Sigmoid colon (tissue), 7 donors: Measurements from ENCODE around the gene TLR9. TPM values are rescaled to one million over a fixed set of nuclear protein-coding genes. Genes with fewer than 3 reads are reported as not detected.

ENCODE experiments used
- DNase-seq: peaks from one replicate; pipeline ENCODE4 v3.0.0-alpha.2; 2019
- H3K27ac ChIP-seq, 4 donors: fragments of 200-600 bp; sonication (generic); one replicate each; pipeline ENCODE4 v1.5.1; 2016 to 2019; ENCODE audit warnings: mild to moderate bottlenecking in 1 of 4
- H3K27me3 ChIP-seq, 3 donors: fragments of 200-600 bp; sonication (generic); one replicate each; pipeline ENCODE4 v1.5.1; 2019; ENCODE audit warnings: mild to moderate bottlenecking in 1 of 3
- H3K36me3 ChIP-seq, 4 donors: fragments of 200-600 bp; sonication (generic); one replicate each; pipeline ENCODE4 v1.5.1; 2016 to 2019
- H3K4me1 ChIP-seq, 4 donors: fragments of 200-600 bp; sonication (generic); one replicate each; pipeline ENCODE4 v1.5.1; 2017 to 2019
- H3K4me3 ChIP-seq, 4 donors: fragments of 200-600 bp; sonication (generic); one replicate each; pipeline ENCODE4 v1.5.1; 2017 to 2019; ENCODE audit warnings: mild to moderate bottlenecking in 2 of 4, moderate library complexity in 1 of 4
- H3K9me3 ChIP-seq, 4 donors: fragments of 200-600 bp in 3 of 4; sonication (generic) in 3 of 4; one replicate each; pipeline versions ENCODE4 v1.5.1 to v1.6.1; 2013 to 2019
- CTCF ChIP-seq, 4 experiments: fragments of 450-650 bp in 3 of 4; fragments of 200-600 bp in 1 of 4; IDR thresholded peaks; one replicate each; pipeline ENCODE4 v1.5.1; 2016 to 2019; ENCODE audit warnings: antibody characterized with exemption in 4 of 4, mild to moderate bottlenecking in 3 of 4, moderate library complexity in 2 of 4
- EP300 ChIP-seq, 4 donors: sonication (generic); formaldehyde crosslinking; IDR thresholded peaks; one replicate each; pipeline ENCODE4 v1.6.1; 2017; ENCODE audit warnings: antibody characterized with exemption in 4 of 4
- POLR2A ChIP-seq, 2 donors: fragments of 450-650 bp; IDR thresholded peaks; one replicate each; pipeline ENCODE4 v1.6.1; 2016; ENCODE audit warnings: antibody characterized with exemption in 2 of 2, mild to moderate bottlenecking in 2 of 2, moderate library complexity in 2 of 2
- POLR2AphosphoS5 ChIP-seq, 4 donors: sonication (generic); formaldehyde crosslinking; IDR thresholded peaks; one replicate each; pipeline ENCODE4 v1.6.1; 2017; ENCODE audit warnings: antibody characterized with exemption in 4 of 4
- WGBS, 2 donors: extraction: QIAGEN DNeasy Blood & Tissue Kit; methylation state at CpG; one replicate each; pipeline ENCODE4 v1.1.7; 2013; 5-methylcytosine and 5-hydroxymethylcytosine counted together
- intact Hi-C: fragments of 100-400 bp; cut with DNase I; formaldehyde crosslinking; loops from one replicate; pipeline ENCODE4 v1.15.1; 2023
- polyA plus RNA-seq, 3 donors: library from polyadenylated mRNA; stranded (reverse); fragments of 200-250 nt; gene quantifications; one replicate each; pipeline ENCODE4 v1.2.3, GENCODE V29; 2013
- total RNA-seq, 4 donors: library from RNA; depleted of rRNA; stranded (reverse); fragments of >200 nt; gene quantifications; one replicate each; pipeline ENCODE4 v1.1.0, GENCODE V29; 2016
- donor health status: healthy with polysubstance abuse.
- donor health status: Bipolar disorder and iron deficiency.
- donor health status: healthy.

The TLR9 gene
- total and polyA plus RNA-seq, 7 donors, result 0.54 to 0.98 (median 0.55) TPM; not detected in 4

GRCh38 chr3:52248165-52248541 lies 22.7 kb upstream of the TLR9 start:
- WGBS, 2 donors, result 95 to 96% methylated on average over 10 of the region's 10 CpGs
- H3K9me3 ChIP-seq, result no peaks in the 10 kb centered on the region
- peak overlapping the region in 1 of 4 donors; percentile 9 for H3K27ac ChIP-seq
- no peak for DNase-seq
- peaks cover 0 to 24% (median 19%) of the 10 kb centered on the region in 4 donors for H3K4me1 ChIP-seq
- peaks cover 0 to 45% (median 6%) of the 10 kb centered on the region in 4 donors for H3K36me3 ChIP-seq
- H3K4me3 ChIP-seq, result no peak overlapping the region
- no peak for TF ChIP-seq CTCF (IDR thresholded peaks at IDR 0.05)
- no peak for TF ChIP-seq POLR2A (IDR thresholded peaks at IDR 0.05)
- no peak for TF ChIP-seq EP300 (IDR thresholded peaks at IDR 0.05)
- TF ChIP-seq POLR2AphosphoS5 (IDR thresholded peaks at IDR 0.05), result no peak
- H3K27me3 ChIP-seq, result no peaks in the 10 kb centered on the region
- intact Hi-C loops, result no loop called here

DNA sequence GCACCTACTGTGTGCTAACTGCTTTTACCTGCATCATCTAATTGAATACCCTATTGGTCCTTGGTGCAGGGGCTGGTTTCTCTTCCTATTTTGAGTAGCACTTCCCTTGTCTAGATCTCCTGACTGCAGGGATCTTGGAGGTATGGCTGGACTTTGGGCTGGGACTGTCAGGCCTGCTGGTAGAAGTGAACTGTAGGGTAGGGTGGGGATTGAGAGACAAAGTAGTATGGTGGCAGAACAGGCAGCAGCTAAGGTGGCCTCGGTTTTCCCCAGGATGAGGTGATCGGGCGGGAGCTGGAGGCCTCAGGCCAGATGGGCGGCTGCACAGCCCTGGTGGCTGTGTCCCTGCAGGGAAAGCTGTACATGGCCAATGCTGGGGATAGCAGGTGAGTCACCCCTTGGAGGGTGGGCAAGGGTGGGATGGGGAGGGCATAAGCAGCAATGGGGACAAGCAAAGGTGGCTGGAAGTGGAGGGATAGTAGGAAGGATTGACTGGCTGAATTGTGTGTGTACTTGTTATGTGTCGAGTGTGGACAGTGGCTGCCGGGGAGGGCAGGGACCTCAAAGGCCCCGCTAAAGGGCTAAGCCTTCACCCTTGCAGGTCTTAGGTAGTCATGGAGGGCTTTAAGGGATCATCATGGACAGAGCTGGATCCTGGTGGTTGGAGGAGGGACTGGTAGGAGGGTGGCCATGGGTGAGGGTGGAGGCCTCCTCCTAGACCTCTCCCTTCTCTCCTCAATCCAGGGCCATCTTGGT lies 22.1 kb upstream of the TLR9 start:
- no peaks in the 10 kb centered on the region for H3K27me3 ChIP-seq
- TF ChIP-seq POLR2AphosphoS5 (IDR thresholded peaks at IDR 0.05) (no peak), CTCF (IDR thresholded peaks at IDR 0.05) (no peak), EP300 (IDR thresholded peaks at IDR 0.05) (no peak), POLR2A (IDR thresholded peaks at IDR 0.05) (no peak)
- peaks cover 0 to 24% (median 19%) of the 10 kb centered on the region in 4 donors for H3K4me1 ChIP-seq
- no peaks in the 10 kb centered on the region for H3K9me3 ChIP-seq
- DNase-seq, result no peak
- 94 to 95% methylated on average over 7 of the region's 7 CpGs for WGBS, 2 donors
- peaks cover 0 to 39% (median 6%) of the 10 kb centered on the region in 4 donors for H3K36me3 ChIP-seq
- no peak overlapping the region for H3K4me3 ChIP-seq
- peak overlapping the region in 3 of 4 donors; percentile 9 to 92 (median 86) for H3K27ac ChIP-seq
- intact Hi-C loops, result no loop called here

DNA sequence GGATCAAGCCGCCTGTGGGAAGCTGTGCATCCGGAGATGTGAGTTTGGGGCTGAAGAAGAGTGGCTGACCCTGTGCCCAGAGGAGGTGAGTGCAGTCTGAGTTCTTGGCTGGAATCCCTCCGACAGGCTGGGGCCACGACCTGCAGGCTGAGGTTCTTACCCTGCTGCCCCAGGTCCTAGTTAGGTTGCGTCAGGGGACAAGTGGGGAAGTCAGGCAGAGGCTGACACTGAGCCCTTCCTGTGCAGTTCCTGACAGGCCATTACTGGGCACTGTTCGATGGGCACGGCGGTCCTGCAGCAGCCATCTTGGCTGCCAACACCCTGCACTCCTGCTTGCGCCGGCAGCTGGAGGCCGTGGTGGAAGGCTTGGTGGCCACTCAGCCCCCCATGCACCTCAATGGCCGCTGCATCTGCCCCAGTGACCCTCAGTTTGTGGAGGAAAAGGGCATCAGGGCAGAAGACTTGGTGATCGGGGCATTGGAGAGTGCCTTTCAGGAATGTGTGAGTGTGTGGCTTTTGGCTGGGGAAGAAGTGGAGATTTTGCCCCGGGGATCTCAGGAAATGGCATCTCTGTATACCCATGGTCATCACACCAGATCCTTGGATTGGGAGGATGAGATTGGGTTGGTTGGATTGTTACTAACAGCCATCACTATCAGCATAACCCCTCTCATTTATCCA lies 21.4 kb upstream of the TLR9 start:
- H3K9me3 ChIP-seq, result no peaks in the 10 kb centered on the region
- no peak for DNase-seq
- WGBS, 2 donors, result 77 to 87% methylated on average over 14 of the region's 14 CpGs
- peak overlapping the region in 1 of 4 donors; percentile 74 for H3K4me3 ChIP-seq
- H3K4me1 ChIP-seq, result peaks cover 0 to 24% (median 19%) of the 10 kb centered on the region in 4 donors
- TF ChIP-seq EP300 (IDR thresholded peaks at IDR 0.05) (no peak), POLR2AphosphoS5 (IDR thresholded peaks at IDR 0.05) (no peak), POLR2A (IDR thresholded peaks at IDR 0.05) (no peak), CTCF (IDR thresholded peaks at IDR 0.05) (no peak)
- H3K27me3 ChIP-seq, result no peaks in the 10 kb centered on the region
- H3K27ac ChIP-seq, result peak overlapping the region; percentile 86 to 92 (median 88)
- peaks cover 0 to 32% (median 4%) of the 10 kb centered on the region in 4 donors for H3K36me3 ChIP-seq
- intact Hi-C loops, result no loop called here

- Histone ChIP-seq H3K27me3 (no peaks in the 10 kb centered on the region), H3K4me1 (peaks cover 0 to 24% (median 19%) of the 10 kb centered on the region in 4 donors), H3K4me3 (peak overlapping the region; percentile 45 to 74 (median 62)), H3K27ac (peak overlapping the region; percentile 86 to 92 (median 88)), H3K9me3 (no peaks in the 10 kb centered on the region), H3K36me3 (peaks cover 0 to 26% (median 2%) of the 10 kb centered on the region in 4 donors)
- DNase-seq, result no peak
- intact Hi-C loops, result no loop called here
- TF ChIP-seq POLR2AphosphoS5 (IDR thresholded peaks at IDR 0.05) (no peak), POLR2A (IDR thresholded peaks at IDR 0.05) (no peak), EP300 (IDR thresholded peaks at IDR 0.05) (no peak), CTCF (IDR thresholded peaks at IDR 0.05) (no peak)
- 39 to 45% methylated on average over 8 of the region's 8 CpGs for WGBS, 2 donors
These were observed 20.8 kb upstream of the TLR9 start for GRCh38 chr3:52246264-52246620.
